Spleen (tissue), 11 donors: Measurements from ENCODE around the gene CHD6. TPM values are rescaled to one million over a fixed set of nuclear protein-coding genes. Genes with fewer than 3 reads are reported as not detected.

ENCODE experiments used
- DNase-seq: peaks from one replicate; pipeline ENCODE4 v3.0.0-alpha.2; 2020
- H3K27ac ChIP-seq, 8 donors: fragments of 200-600 bp; sonication (generic) in 7 of 8; 1 replicate in 4 of 8; 2 replicates in 4 of 8; pipeline versions ENCODE4 v1.5.0 to v1.8.0; 2016 to 2021; ENCODE audit warnings: inconsistent platforms in 4 of 8, mild to moderate bottlenecking in 4 of 8, moderate library complexity in 1 of 8
- H3K27me3 ChIP-seq, 7 donors: fragments of 200-600 bp; sonication (generic) in 6 of 7; replicated peaks in 1 of 7; 1 replicate in 4 of 7; 2 replicates in 3 of 7; pipeline versions ENCODE4 v1.5.0 to v1.8.0; 2016 to 2021; ENCODE audit warnings: inconsistent platforms in 3 of 7, mild to moderate bottlenecking in 1 of 7
- H3K36me3 ChIP-seq, 6 donors: fragments of 200-600 bp; sonication (generic) in 5 of 6; 1 replicate in 4 of 6; 2 replicates in 2 of 6; pipeline versions ENCODE4 v1.5.0 to v1.8.0; 2016 to 2021; ENCODE audit warnings: inconsistent platforms in 2 of 6
- H3K4me1 ChIP-seq, 6 donors: fragments of 200-600 bp; sonication (generic) in 5 of 6; 1 replicate in 3 of 6; 2 replicates in 3 of 6; pipeline versions ENCODE4 v1.5.0 to v1.8.0; 2016 to 2021; ENCODE audit warnings: inconsistent platforms in 3 of 6
- H3K4me3 ChIP-seq, 8 donors: fragments of 200-600 bp; sonication (generic) in 7 of 8; 1 replicate in 4 of 8; 2 replicates in 4 of 8; pipeline versions ENCODE4 v1.5.0 to v1.8.0; 2016 to 2021; ENCODE audit warnings: inconsistent platforms in 4 of 8, mild to moderate bottlenecking in 4 of 8, moderate library complexity in 2 of 8
- H3K9me3 ChIP-seq, 8 donors: fragments of 200-600 bp; sonication (generic) in 7 of 8; 1 replicate in 4 of 8; 2 replicates in 4 of 8; pipeline versions ENCODE4 v1.5.0 to v1.8.0; 2016 to 2021; ENCODE audit warnings: inconsistent platforms in 4 of 8
- POLR2A ChIP-seq, 3 donors: fragments of 450-650 bp; IDR thresholded peaks; one replicate each; pipeline ENCODE4 v1.5.1; 2017; ENCODE audit warnings: antibody characterized with exemption in 3 of 3, mild to moderate bottlenecking in 1 of 3
- POLR2AphosphoS5 ChIP-seq, 3 donors: sonication (generic); formaldehyde crosslinking; IDR thresholded peaks; one replicate each; pipeline ENCODE4 v1.5.1; 2017; ENCODE audit warnings: antibody characterized with exemption in 3 of 3
- WGBS, 5 donors: extraction: QIAGEN DNeasy Blood & Tissue Kit in 3 of 5; methylation state at CpG; one replicate each; pipeline versions ENCODE4 v1.1.5 to v1.1.7; 2013 to 2018; 5-methylcytosine and 5-hydroxymethylcytosine counted together
- intact Hi-C: fragments of 100-400 bp; cut with DNase I; formaldehyde crosslinking; loops from one replicate; pipeline ENCODE4 v1.15.0; 2023; ENCODE audit warnings: low total_unique reads
- polyA plus RNA-seq, 3 donors: library from polyadenylated mRNA; stranded (reverse); fragments of 200-250 nt; gene quantifications; one replicate each; pipeline ENCODE4 v1.2.1, GENCODE V29; 2013
- total RNA-seq, 7 donors: library from RNA; depleted of rRNA in 3 of 7; stranded (reverse); fragments of >200 nt in 3 of 7; fragmentation: NEBNext Ultra II Directional in 4 of 7; extraction: Animal tissue kit (Norgen Biotek cat#: 25700) in 4 of 7; gene quantifications; one replicate each; pipeline versions ENCODE4 v1.1.0 to v1.2.1, GENCODE V29; 2016 to 2021
- TF ChIP-seq, protein P1 (sequence below), 11 experiments: fragments of 200-600 bp in 7 of 11; fragments of 450-650 bp in 4 of 11; sonication (generic) in 4 of 11; IDR thresholded peaks in 8 of 11; conservative IDR thresholded peaks in 3 of 11; 1 replicate in 7 of 11; 2 replicates in 4 of 11; pipeline versions ENCODE4 v1.4.0 to v1.8.0; 2016 to 2021; ENCODE audit warnings: antibody characterized with exemption in 11 of 11, inconsistent platforms in 4 of 11, mild to moderate bottlenecking in 1 of 11
- donor health status: healthy with polysubstance abuse.
- donor health status: DM: no; HTN: no; CAD: no; lungs with moderate emphysema.
- donor health status: DM: no; HTN: no; CAD: no.
- donor health status: Bipolar disorder and iron deficiency.
- donor health status: healthy.
- donor health status: DM: no; HTN: no; CAD: no.
- donor health status: DM: yes; HTN: yes; CAD: no.

The CHD6 gene
- total and polyA plus RNA-seq, 10 donors, result 4.2 to 68.3 (median 47.8) TPM

DNA sequence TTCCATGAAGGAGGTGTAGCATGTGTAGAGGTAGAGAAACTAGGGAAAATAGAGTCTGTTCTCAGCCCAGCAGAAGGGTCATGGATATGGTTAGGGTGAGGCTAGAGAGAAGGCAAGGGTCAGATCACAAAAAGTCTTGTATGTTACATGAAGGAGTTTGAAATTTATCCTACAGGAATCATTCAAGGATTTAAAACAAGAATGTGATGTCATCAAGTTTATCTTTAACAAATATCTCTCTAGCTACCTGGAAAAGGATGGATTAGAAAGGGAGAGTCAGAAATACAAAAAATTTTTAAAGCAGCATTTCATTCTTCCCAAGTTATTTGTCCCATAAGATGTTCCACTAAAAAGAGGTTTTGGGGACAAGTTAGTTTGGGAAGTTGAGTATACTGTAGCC is 4.4 kb upstream of the CHD6 start:
- Histone ChIP-seq H3K27ac (no peak overlapping the region), H3K27me3 (no peaks in the 10 kb centered on the region)
- intact Hi-C loops, result no loop called here

DNA sequence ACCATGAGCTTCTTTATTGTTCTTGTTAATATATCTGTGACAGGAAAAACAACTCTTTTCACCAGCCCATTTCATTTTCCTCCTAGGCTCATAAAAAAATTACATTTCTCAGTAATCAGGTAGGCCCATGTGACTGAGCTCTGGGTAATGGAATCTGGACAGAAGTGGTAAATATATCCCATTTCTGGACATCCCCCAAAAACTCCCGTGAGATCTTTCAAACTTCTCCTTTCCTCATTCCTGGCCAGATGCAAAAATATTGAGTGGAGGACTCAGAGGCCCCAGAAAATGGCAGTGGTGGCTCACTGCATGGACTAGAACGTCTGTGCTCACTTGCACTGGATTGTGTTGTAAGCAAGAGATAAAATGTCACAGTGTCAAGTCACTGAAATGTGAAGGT is 3.8 kb upstream of the CHD6 start:
- TF ChIP-seq, protein P1, sequence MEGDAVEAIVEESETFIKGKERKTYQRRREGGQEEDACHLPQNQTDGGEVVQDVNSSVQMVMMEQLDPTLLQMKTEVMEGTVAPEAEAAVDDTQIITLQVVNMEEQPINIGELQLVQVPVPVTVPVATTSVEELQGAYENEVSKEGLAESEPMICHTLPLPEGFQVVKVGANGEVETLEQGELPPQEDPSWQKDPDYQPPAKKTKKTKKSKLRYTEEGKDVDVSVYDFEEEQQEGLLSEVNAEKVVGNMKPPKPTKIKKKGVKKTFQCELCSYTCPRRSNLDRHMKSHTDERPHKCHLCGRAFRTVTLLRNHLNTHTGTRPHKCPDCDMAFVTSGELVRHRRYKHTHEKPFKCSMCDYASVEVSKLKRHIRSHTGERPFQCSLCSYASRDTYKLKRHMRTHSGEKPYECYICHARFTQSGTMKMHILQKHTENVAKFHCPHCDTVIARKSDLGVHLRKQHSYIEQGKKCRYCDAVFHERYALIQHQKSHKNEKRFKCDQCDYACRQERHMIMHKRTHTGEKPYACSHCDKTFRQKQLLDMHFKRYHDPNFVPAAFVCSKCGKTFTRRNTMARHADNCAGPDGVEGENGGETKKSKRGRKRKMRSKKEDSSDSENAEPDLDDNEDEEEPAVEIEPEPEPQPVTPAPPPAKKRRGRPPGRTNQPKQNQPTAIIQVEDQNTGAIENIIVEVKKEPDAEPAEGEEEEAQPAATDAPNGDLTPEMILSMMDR (IDR thresholded peaks at IDR 0.05 in 8 of 11, conservative IDR thresholded peaks at IDR 0.05 in 3 of 11), result no peak
- TF ChIP-seq POLR2AphosphoS5 (IDR thresholded peaks at IDR 0.05), result no peak
- TF ChIP-seq POLR2A (IDR thresholded peaks at IDR 0.05), result no peak
- Histone ChIP-seq H3K27ac (no peak overlapping the region), H3K4me1 (peaks cover 4 to 16% (median 14%) of the 10 kb centered on the region in 6 donors), H3K27me3 (no peaks in the 10 kb centered on the region), H3K36me3 (no peaks in the 10 kb centered on the region), H3K4me3 (no peak overlapping the region), H3K9me3 (no peaks in the 10 kb centered on the region)
- intact Hi-C loops, result no loop called here
- WGBS, 5 donors, result 49 to 68% (median 52%) methylated on average over 2 of the region's 2 CpGs
- no peak for DNase-seq

More for the DNA sequence above, 4.4 kb upstream of the CHD6 start:
- Histone ChIP-seq H3K36me3 (no peaks in the 10 kb centered on the region), H3K4me3 (no peak overlapping the region), H3K9me3 (peaks cover 0 to 5% (median 0%) of the 10 kb centered on the region in 8 donors), H3K4me1 (peaks cover 0 to 11% (median 8%) of the 10 kb centered on the region in 6 donors)
- TF ChIP-seq POLR2AphosphoS5 (IDR thresholded peaks at IDR 0.05) (no peak), POLR2A (IDR thresholded peaks at IDR 0.05) (no peak)
- TF ChIP-seq, protein P1 (IDR thresholded peaks at IDR 0.05 in 8 of 11, conservative IDR thresholded peaks at IDR 0.05 in 3 of 11), result no peak
- no peak for DNase-seq

DNA sequence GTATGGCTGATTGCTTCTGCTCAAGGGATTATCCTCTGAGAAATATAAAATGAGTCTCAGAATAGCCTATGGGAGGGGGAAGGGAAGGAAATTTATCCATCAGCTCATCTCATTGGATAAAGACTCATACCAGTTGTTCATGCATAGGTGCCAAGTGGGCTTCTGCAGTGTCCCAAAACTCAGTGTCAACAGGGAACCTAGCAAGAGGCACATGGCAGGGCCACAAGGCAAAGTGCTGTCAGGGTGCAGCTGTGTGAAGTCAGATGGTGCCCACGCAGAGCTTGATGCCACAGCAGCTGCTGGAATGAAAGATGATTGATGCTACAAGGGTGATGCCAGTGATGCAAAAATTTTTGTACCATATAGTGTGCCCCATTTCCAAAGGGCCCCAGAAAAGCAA is 3.2 kb upstream of the CHD6 start:
- TF ChIP-seq POLR2A (IDR thresholded peaks at IDR 0.05) (no peak), POLR2AphosphoS5 (IDR thresholded peaks at IDR 0.05) (no peak)
- TF ChIP-seq, protein P1 (IDR thresholded peaks at IDR 0.05 in 8 of 11, conservative IDR thresholded peaks at IDR 0.05 in 3 of 11), result no peak
- intact Hi-C loops, result no loop called here
- 76 to 90% (median 82%) methylated on average over 1 of the region's 1 CpG for WGBS, 5 donors
- H3K4me3 ChIP-seq, result no peak overlapping the region
- no peaks in the 10 kb centered on the region for H3K27me3 ChIP-seq
- DNase-seq, result no peak
- H3K36me3 ChIP-seq, result no peaks in the 10 kb centered on the region
- H3K4me1 ChIP-seq, result peaks cover 10 to 22% (median 20%) of the 10 kb centered on the region in 6 donors
- H3K27ac ChIP-seq, result no peak overlapping the region
- no peaks in the 10 kb centered on the region for H3K9me3 ChIP-seq

DNA sequence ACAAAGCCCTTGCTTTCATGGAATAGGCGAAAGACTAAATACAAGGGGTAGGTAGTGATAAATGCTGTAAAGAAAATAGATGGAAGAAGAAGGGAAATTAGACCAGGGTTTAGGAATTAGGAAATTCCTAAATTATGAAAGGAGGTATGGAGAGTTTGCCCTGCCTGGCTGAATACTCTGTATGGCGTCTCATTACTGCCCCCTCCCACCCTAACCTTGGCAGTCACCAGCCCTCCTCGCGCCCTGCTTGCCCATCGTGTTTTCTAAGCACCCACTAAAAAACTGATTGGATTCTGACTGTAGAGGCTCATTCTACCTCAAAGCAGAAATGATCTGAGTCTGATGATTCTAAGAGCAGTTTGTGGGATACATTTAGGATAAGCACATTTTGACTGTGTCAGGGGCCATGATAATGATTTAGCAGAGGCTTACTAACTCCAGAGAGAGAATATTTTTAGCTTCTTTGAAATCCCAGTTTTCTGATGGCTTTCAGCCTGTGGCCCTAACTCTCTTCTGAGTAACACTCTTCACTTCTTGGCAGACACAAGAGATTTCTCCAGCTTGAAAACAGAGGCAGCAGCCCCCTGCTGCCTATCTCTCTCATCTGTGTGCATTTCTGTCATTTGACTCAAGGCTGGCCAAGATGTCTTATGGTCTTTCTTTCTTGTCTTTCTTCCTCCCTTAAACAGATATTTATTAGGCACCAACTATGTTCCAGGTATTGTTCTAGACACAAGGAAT is 1.4 kb upstream of the CHD6 start:
- H3K4me3 ChIP-seq, result peak overlapping the region in 4 of 8 donors; percentile 76 to 91 (median 84)
- no peak for TF ChIP-seq POLR2A (IDR thresholded peaks at IDR 0.05)
- no peak for TF ChIP-seq POLR2AphosphoS5 (IDR thresholded peaks at IDR 0.05)
- TF ChIP-seq, protein P1 (IDR thresholded peaks at IDR 0.05 in 8 of 11, conservative IDR thresholded peaks at IDR 0.05 in 3 of 11), result no peak
- intact Hi-C loops, result no loop called here
- no peaks in the 10 kb centered on the region for H3K36me3 ChIP-seq
- 69 to 84% (median 76%) methylated on average over 5 of the region's 5 CpGs for WGBS, 5 donors
- no peak for DNase-seq
- H3K27ac ChIP-seq, result peak overlapping the region in 1 of 8 donors; percentile 90
- peaks cover 21 to 41% (median 38%) of the 10 kb centered on the region in 6 donors for H3K4me1 ChIP-seq
- no peaks in the 10 kb centered on the region for H3K9me3 ChIP-seq
- H3K27me3 ChIP-seq, result no peaks in the 10 kb centered on the region
